Pulmonary artery endothelial cell (primary cell): ENCODE measurements around the gene PISD. TPM values are rescaled to one million over a fixed set of nuclear protein-coding genes. Genes with fewer than 3 reads are reported as not detected.

Experiments
- DNase-seq: peaks from one replicate; pipeline ENCODE4 v3.0.0-alpha.2; 2011; ENCODE audit warnings: low read depth, low spot score
- total RNA-seq: library from RNA; depleted of rRNA; stranded (reverse); fragments of >200 nt; gene quantifications from 2 replicates; pipeline ENCODE4 v1.2.3, GENCODE V29; 2014

PISD gene
- total RNA-seq, 1 donor from 2014 or later: 39.4 TPM

DNA sequence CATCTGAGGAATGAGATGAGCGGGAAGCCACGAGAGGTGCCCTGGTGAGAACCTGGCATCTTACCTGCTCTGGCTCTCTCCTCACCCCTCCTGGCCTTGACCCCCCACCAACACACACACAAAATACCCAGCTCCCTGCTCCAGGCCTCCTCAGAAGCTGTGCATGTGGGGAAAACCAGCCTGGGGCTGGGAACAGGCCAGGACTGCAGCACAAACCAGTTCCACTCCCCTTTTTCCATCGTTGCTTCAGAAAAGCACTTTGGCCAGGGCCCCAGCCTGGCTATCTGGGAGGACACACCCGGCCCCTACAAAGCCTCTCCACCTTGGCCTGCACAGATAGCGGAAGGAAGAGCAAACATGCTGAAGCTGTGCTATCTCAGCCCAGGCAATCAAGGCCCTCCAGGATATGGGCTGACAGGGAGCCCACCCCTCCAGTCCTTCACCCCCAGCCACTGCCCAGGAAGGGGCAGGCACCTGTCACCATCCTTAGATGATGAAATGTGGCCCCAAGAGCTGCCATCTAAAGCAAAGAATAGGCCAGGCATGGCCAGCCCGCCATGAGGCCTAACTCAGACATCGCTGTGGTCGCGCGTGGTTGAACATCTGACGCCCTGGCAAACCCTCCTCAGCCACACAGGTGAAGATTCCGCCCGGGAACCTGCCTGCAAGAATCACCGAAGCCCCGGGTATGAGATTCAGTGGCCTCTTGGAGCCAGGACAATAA, 35.4 kb downstream of the PISD start:
- no peak for DNase-seq

DNA sequence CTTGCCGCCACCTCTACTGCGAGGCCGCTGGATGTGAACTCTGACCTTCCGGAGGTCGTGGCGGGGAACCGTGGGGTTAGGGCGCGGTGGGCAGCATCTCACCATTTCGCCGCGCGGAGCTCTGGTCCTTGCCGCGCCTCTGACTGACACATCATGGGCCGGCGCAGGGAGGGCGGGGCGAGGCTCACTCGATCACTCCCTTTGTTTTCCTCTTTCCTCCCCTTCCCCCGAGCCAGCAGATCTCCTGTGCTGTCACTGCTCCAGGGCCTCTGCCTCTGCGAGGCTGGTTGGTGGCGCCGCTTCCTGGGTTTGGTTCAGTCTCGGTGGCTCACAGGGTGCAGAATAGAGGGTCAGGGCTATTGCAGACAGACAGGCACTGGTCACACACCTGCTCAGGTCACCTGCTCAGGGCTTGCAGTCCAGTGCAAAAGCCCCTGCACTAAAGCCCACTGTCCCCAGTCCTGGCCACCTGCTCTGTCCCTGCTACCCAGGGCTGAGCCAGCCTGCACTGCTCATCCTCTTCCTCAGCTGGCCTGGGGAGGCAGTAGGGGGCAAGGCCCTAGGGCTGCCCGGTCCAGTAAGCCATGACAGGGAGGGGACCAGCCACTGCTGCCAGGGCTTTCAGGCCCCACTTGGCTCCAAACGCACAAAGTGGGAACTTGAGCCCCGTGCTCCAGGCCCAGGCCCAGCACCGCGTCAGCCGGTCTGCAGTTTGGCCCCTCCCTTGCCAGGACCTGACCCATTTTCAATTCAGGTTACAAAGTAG, 36.2 kb downstream of the PISD start:
- no peak for DNase-seq

DNA sequence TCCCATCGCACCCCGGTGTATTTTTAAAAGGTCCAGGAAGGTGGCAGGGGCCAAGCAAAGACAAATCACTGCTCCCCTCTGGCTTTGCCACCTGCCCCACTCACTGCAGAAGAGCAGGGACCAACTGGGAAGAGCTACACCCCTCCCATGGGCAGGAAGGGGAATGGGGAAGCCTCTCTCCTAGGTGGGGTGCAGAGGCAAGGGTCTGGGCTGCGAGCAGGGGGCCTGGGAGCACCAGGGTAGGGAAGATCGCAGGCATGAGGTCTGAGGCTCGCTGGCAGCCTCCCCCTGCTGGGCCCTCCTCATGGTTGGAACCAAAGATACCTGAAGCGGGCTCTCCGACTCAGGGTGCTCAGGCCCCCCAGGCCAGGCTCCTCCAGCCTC, 36.8 kb downstream of the PISD start:
- no peak for DNase-seq

DNA sequence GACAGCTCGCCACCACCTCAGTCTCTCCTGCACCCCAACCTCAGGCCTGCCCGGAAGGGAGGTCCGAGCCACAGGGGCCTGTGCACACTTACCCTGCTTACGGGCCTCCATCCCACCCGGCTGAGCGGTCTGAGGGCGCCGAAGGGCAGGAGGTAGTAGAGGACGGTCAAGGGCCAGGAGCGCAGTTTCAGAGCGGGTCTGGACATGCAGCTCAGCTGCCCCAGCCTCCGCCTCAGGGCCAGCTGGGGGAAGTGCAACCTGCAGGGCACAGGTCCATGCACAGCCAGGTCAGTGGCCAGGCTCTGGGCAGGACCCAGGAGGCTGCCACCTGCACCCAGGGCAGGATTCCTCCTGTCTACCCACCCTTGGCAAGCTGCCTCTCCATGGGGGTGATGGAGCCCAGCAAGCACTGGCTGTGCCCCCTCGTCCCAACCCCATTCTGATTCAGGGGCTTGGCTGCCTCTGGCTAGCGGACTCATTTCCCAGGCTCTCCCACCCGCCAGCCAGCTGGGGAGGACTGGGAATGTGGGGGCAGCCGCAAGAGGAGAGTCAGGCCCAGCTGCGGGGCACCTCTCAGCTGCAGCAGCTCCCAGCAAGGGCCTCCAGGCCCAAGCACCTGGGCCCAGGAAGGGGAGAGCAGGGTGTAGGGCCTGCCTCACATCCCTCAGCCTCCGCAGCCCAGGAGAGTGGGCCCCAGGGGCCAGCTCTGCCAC, 38.3 kb downstream of the PISD start:
- DNase-seq: no peak

DNA sequence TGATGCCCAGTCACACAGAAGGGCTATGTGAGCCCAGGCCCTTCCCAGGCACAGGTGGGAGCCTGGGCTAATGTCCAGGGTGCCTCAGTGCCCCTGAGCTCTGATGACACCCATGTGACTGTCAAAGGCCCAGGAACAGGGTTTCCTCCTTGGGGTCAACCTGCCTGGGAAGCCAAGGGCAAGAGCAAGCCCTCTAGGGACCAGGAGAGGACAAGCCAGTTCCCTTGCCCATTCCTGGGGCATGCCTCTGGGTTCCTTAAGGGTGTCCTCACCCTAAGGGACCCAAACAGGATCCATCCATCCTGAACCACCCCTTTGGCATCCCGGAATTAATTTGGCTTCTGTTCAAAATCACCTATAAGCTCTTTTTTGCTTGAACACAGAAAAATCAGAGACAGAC, 39.0 kb downstream of the PISD start:
- DNase-seq: no peak

DNA sequence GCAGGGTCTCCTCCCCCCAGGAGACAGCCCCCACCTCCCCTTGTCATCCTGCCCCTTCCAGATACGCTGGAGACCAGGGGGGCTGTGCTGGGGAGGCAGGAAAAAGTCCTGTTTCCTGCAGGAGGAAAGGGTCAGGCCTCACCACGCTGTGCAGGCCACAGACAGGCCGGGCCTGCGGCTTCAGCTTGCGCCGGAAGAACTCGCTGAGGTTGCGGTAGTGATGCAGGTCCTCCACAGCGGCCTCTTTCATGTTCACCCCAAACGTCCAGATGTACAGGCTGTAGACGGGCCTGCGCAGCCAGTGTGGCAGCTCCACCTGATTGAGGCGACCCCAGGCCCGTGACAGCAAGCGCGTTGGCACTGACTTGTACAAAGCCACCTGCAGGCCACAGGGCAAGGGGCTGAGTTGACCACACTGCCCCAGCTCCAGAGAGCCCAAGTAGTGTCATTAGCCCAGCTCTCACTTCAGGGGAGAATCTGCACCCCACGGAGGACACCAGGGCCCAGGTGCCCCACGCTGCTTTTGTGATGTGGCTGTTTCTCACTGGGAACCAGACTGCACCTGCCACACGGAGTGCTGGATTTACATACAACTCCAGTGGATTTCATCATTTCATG, 40.4 kb downstream of the PISD start:
- no peak for DNase-seq

DNA sequence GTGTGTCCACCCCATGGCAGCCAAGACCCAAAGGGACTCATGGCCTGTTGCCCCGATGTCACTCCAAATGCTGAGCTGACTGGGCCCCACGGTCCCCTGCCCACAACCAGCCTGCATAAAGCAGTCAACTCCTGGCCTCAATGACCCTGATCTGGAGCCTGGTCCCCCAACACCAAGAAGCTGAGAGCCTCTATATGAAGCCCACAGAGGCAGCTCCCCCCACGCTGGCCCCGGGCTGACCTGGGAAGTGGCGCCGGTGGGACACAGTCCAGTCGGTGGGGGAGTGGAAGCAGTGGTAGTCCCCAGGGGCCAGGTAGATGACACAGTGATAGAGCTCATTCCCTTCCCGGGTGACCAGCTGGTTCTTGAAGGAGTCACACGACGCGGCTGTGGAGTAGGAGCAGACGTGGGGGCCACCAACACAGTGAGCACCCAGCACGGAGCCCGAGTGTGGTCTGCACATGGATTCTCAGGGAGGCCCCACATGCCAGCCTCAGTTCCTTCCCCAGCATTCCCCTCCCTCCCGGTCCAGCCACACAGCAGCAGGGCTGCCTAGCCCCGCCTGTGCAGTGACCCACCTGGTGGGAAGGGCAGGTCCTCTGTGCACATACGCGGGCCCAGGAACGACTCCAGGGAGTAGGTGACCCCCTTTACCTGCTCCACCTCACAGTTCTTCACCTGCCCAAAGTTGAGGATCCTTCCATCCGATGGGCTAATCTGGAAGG, 41.1 kb downstream of the PISD start:
- no peak for DNase-seq

DNA sequence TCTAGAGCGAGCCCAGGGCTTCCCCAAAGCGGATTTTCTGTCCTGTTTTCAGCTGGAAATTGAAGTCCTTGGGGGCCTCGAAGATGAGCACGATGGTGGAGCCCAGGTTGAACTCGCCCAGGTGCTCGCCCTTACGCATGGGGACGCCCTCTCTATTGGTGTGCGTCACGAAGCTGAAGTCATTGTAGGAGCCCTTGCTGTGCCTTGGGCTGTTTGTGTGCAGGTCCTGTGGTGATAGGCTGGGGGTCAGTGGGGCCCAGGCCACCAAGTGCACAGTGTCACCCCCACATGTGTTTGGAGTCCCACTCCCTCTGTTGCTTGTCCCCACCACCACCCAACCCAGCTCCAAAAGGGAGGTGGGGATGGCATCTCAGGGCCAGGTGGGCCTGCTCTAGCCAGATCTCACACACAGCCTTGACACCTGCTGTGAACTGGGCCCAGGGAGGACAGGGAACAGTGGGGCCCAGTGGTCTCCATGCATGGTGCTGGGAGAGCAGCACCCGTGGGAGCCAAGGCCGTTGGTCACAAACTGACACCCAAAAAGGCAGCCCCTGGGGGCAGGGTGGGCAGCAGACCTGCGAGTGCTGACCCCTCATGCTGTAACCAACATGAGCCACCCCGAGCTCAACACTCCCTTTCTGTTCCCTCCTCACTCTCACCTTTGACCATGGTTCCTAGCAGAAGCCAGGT, 42.3 kb downstream of the PISD start:
- no peak for DNase-seq

DNA sequence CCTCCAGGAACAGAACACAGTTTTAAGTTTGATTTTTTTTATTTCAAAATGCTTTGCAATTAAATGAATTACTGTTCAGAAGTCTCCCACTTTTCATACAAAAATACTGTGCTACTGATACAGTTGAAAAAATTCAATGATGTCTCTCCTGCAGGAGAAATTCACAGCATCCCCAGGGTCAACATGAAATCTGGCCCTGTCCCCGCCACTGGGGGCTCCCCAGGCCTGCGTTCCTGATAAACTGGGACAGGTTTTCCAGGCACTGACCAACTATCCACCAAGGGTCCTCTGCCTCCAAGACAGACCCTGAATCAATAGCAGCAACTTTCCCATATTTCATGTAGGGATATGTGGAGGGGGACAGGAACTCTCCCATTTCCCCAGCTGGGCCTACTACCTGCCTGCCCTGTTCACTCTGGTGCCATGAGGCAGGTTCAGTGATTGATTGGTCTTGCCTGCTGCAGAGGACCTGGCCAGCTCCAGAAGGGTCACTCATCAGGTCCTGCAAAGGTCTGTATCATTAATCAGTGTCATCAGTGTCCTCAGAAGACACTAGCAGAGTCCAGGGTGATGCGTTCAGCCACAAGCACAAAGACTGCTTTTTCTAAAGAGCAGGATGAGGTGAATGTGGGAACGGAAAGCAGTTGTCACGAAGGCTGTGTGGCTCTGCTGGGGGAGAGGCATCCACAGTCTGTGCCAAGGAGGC, 43.4 kb downstream of the PISD start:
- no peak for DNase-seq

DNA sequence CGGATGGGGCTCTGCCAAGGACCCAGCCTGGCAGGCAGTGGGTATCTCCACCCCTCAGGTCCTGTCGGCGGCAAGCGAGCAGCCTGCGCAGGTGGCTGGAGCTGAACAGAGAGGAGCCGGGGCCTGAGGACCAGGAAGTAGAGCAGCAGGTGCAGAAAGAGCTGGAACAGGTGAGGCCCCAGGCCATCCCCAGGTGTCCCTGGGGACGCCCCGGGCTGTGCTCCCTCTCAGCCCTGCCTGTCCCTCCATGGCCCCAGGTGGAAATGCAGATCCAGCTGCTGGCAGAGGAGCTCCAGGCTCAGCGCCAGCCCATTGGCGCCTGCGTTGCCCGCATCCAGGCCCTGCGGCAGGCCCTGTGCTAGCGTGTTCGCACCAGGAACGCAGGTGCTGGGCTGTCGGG, 44.0 kb downstream of the PISD start:
- no peak for DNase-seq

DNA sequence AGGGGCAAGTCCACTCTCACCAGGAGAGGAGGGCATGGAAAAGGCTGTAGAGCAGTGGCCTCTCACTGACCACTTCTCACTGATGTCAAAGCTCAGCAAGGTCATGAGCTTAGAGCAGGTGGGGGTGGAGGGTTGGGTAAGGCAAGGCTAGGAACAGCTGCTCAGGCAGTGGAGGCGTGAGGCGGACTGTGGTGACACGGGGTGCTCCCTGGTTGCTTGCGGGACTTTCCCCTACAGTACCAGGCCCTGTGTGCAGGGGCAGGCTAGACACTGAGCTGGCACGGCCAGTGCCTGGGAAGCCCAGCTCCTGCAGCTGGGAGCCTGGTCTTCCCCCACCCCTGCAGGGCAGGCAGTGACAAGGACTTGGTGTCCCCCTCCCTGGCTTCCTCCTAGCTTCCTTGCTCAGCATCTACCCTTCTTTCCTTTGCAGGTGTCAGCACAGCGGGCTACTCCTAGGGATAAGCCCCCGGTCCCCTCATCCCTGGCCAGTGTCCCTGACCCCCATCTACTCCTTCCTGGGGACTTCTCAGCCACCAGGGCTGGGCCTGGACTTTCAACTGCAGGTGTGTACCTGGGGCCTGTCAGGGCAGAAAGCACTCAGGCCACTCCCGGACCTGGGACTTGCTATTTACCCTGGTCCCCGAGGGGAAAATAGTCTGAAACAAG, 45.6 kb downstream of the PISD start:
- no peak for DNase-seq

DNA sequence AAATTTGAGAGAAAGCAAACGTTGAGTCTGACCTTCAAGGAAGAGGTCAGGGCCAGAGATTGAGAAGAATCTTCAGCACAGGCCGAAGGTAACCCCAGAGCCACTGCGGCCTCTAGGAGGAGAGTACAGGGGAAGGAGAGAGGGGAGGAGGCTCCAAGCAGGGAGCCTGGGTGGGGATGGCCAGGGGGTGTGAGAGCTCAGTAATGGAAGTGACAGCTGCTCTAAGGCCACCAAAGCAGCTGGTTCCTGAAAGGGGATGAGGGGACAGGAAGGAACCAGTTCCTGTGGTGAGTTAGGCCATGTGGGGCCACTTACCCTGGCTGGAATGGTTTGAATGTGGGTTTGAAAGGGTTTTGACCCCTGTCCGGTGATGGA, 46.1 kb downstream of the PISD start:
- no peak for DNase-seq

DNA sequence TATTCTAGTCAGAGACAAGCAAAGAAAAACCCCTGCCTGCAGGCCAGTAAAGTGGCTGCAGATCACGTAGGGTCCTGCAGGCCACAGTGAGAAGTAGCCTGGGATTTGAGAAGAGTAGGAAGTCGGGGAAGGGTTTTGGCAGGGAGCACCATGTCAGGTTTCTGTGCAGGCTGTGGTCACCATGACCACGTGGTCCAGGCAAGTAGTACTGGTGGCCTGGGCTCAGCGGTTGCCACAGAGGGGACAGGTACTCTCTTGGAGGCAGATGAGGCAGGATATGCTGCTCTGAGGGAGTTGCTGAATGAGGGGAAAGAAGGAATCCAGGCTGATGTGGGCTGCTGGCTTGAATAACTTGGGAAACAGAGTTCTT, 46.5 kb downstream of the PISD start:
- no peak for DNase-seq

DNA sequence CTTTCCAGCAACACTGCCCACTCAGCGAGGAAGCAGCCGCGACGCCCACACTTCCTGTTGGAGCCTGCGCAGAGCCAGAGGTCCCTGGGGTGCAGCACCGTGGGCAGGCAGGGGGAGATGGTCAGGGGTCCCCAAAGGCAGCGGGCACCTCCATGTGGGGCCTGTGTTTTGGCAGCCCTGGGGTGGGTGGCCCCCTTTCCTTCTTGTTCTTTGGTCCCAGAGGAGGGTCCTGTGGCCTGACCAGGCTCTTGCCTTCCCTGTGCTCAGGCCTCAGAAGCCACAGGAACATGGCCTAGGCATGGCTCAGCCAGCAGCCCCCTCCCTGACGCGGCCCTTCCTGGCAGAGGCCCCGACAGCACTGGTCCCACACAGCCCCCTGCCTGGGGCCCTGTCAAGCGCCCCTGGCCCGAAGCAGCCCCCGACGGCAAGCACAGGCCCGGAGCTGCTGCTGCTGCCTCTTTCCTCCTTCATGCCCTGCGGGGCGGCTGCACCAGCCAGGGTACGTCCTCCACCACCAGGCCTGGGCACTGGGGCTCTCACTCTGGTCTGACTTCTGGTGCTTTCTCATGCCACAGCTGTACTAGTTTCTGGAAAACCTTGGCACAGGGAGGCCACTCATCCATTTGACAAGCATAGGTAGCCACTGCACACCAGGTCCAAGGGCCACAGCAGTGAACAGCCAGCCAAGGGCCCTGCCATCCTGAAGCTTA, 47.1 kb downstream of the PISD start:
- DNase-seq: no peak

DNA sequence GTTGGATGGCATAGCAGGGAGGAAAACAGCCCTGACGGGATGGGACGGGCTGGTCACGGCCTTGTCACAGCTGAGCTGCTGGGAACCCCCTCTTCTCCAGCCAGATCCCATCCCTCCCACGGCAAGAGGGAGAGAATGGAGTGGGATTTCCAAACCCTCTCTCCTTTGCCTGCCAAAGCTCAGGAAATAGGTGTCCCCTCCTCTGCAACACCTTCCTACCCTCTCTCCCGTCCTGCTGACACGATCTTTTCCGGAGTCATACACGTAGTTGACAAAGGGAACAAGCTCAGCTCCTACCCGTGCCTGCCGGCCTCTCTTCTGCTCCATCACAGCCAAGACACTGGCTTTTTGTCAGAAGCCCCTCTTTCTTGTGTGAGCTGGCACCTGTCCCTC, 48.1 kb downstream of the PISD start:
- DNase-seq: no peak

DNA sequence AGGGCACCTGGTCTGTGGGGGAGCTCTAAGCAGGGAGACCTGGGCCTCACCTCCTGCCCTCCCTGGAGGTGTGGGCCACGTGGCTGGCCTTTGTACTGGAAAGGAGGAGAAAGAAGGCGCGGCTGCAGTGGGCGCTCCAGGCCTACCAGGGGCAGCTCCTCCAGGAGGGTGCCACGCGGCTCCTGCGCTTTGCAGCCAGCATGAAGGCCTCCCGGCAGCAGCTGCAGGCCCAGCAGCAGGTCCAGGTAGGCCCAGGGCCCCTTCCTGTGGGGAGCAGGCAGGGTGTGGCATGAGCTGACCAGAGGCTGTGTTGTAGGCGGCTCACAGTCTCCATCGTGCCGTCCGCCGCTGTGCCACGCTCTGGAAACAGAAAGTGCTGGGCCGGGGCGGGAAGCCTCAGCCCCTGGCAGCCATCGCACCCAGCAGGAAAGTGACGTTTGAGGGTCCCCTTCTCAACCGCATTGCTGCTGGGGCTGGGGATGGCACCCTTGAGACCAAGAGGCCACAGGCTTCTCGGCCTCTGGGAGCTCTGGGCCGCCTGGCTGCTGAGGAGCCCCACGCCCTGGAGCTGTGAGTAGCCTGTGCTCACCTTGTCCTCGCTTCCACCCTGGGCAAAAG, 48.6 kb downstream of the PISD start:
- DNase-seq: no peak

DNA sequence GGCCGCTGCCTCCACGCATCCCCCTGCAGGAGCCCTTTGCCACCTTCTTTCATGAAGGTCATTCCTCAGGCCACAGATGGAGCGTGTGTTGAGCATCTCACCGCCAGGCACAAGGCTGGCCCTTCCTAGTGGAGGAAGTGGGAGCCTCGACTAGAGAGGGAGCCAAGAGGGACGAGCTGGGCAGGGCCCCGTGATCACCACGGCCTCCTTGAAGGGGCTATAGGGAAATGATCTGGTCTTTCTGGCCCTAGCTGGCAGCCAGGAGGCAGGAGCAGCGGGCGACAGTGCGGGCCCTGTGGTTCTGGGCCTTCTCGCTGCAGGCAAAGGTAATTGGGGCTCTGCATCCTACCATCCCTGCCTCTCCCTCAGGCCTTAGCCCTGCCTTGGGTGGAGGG, 49.1 kb downstream of the PISD start:
- DNase-seq: no peak

DNA sequence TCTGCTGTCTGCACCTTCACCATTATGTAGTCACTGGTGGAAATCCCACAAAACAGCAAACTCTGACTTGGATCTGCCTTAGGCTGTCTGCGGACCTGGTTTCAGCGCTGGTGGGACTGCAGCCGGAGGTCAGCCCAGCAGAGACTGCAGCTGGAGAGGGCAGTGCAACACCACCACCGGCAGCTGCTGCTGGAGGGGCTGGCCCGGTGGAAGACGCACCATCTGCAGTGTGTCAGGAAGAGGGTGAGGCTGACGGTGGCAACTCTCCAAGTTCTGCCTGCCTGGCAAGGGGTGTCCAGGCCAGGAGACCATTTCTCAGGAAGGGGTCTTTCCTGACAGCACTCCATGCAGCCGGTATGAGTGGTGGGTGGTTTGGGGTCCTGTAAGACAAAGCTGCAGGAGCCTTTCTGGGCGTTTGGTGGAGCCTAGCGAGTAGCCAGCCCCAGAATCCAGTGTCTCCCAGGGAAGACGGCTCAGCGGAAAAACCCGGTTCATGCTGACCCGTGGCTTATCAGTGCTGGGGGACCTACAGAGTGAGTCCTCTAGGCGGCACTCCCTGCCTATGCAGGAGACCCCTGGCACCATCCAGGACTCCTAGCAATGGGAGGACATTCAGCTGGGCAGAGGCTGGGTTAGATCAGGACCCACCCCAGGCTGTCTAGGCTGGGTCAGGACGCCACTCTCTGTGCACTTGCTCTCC, 50.8 kb downstream of the PISD start:
- no peak for DNase-seq
